Caco-2 (cell line): ENCODE measurements around the gene TCF12. TPM values are rescaled to one million over a fixed set of nuclear protein-coding genes. Genes with fewer than 3 reads are reported as not detected.

ENCODE experiments used
- BruUV-seq: library from RNA; stranded (reverse); fragments of 400-500 nt; replicated peaks from 2 replicates; lab custom pipeline; 2021; lab: Mats Ljungman, UMichigan
- CTCF ChIA-PET: fragments of 300-600 bp; sonication (Branson Sonifier 250); formaldehyde crosslinking; loops from one replicate; lab custom pipeline; 2022; ENCODE audit warnings: antibody characterized with exemption; lab: Charles Lee
- POLR2A ChIA-PET: fragments of 300-600 bp; sonication (Branson Sonifier 250); formaldehyde crosslinking; loops from one replicate; lab custom pipeline; 2022; ENCODE audit warnings: antibody characterized with exemption; lab: Charles Lee
- DNase-seq, 2 experiments: peaks; one replicate each; pipeline versions ENCODE4 v3.0.0 to v3.0.0-alpha.2; 2020 to 2022
- H3K27me3 ChIP-seq: replicated peaks from 2 replicates; pipeline ENCODE4 v1.6.0; 2011; ENCODE audit warnings: low read length; ENCODE audit not compliant: control insufficient read depth, insufficient read depth
- H3K36me3 ChIP-seq: 2 replicates; pipeline ENCODE4 v1.5.1; 2011; ENCODE audit warnings: low read length; ENCODE audit not compliant: control insufficient read depth, insufficient read depth
- H3K4me1 ChIP-seq: fragments of 250-450 bp; sonication (Bioruptor Pico); 2 replicates; pipeline ENCODE4 v1.5.1; 2020; ENCODE audit warnings: mild to moderate bottlenecking
- H3K4me3 ChIP-seq: 2 replicates; pipeline ENCODE4 v1.5.1; 2011; ENCODE audit warnings: low read depth, mild to moderate bottlenecking, control low read depth, low read length
- H3K9me3 ChIP-seq: fragments of 250-450 bp; sonication (Bioruptor Pico); 2 replicates; pipeline ENCODE4 v1.5.1; 2020; ENCODE audit warnings: mild to moderate bottlenecking, moderate library complexity
- H3K27ac Mint-ChIP-seq: one replicate; pipeline ENCODE4 v1.8.0; 2022; ENCODE audit warnings: mixed read lengths; ENCODE audit not compliant: unreplicated experiment
- H3K27me3 Mint-ChIP-seq: one replicate; pipeline ENCODE4 v1.8.0; 2022; ENCODE audit warnings: mixed read lengths; ENCODE audit not compliant: insufficient read depth, unreplicated experiment
- H3K36me3 Mint-ChIP-seq: one replicate; pipeline ENCODE4 v1.8.0; 2022; ENCODE audit warnings: mild to moderate bottlenecking, mixed read lengths; ENCODE audit not compliant: insufficient read depth, unreplicated experiment
- H3K4me1 Mint-ChIP-seq: one replicate; pipeline ENCODE4 v1.8.0; 2022; ENCODE audit warnings: low read depth, mixed read lengths; ENCODE audit not compliant: unreplicated experiment
- H3K4me3 Mint-ChIP-seq: one replicate; pipeline ENCODE4 v1.8.0; 2022; ENCODE audit warnings: mild to moderate bottlenecking, moderate library complexity, mixed read lengths; ENCODE audit not compliant: unreplicated experiment
- H3K9me3 Mint-ChIP-seq: one replicate; pipeline ENCODE4 v1.8.0; 2022; ENCODE audit warnings: mixed read lengths; ENCODE audit not compliant: unreplicated experiment
- intact Hi-C: fragments of 100-400 bp; cut with micrococcal nuclease; formaldehyde crosslinking; loops from one replicate; pipeline ENCODE4 v1.10.0; 2022; ENCODE audit not compliant: unreplicated experiment
- total RNA-seq: library from RNA; stranded (reverse); gene quantifications from 2 replicates; pipeline ENCODE4 v1.2.3, GENCODE V29; 2022
- TF ChIP-seq, protein P1 (sequence below), 2 experiments: fragments of 200-600 bp in 1 of 2; IDR thresholded peaks; 1 replicate in 1 of 2; 2 replicates in 1 of 2; pipeline versions ENCODE4 v1.5.1 to v1.8.0; 2011 to 2022; ENCODE audit warnings: antibody characterized with exemption in 1 of 2, control low read depth in 1 of 2, inconsistent platforms in 1 of 2, low read depth in 1 of 2, low read length in 1 of 2, mild to moderate bottlenecking in 1 of 2, moderate library complexity in 1 of 2; ENCODE audit not compliant: insufficient read depth in 1 of 2, severe bottlenecking in 1 of 2, unreplicated experiment in 1 of 2

The TCF12 gene
- total RNA-seq, 1 experiment from 2014 or later: 64.4 TPM

DNA sequence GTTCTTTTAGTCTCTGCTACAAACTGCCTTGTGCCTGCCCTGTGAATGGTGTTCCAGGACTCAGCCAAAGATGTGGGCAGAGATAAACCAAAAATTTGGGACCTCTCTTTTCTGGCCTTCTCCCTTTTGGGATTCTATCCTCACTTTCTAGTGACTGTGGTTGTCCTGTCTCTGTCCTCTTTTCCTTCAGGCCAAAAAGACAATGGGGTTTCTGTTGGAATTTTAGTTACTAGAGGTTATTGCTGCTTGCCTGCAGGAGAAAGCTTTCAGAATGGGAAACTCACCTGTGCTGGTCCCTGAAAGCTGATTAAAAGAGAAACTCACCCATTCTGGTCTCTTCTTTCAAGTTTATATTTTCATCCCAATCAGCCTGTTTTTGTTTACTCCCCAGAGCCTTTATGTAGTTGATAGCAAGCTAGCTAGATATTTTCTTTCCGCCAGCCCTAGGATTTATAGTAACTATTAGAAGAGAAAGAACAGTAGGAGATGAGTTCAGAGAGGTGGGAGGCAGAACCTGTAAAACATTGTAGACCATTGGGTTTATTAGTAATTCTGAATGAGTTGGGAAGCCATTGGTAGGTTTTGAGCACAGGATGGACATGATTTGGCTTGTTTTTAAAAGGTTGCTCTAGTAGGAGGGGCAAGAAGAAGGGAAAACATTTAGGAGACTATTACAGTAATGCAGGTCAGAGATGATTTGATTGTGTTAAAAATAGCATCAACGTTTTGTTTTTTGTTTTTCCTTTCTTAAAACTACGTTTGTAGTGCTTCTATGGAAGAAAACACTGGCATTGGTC lies 138.9 kb downstream of the TCF12 start:
- no peaks in the 10 kb centered on the region for H3K9me3 Mint-ChIP-seq
- H3K9me3 ChIP-seq: no peaks in the 10 kb centered on the region
- intact Hi-C loops: no loop called here
- H3K4me3 ChIP-seq: no peak overlapping the region
- H3K27ac Mint-ChIP-seq: no peak overlapping the region
- no TSS peak for BruUV-seq
- no peak overlapping the region for H3K4me3 Mint-ChIP-seq
- H3K27me3 Mint-ChIP-seq: no peaks in the 10 kb centered on the region
- ChIA-PET CTCF (no interaction called here), POLR2A (no interaction called here)
- peaks cover 6% of the 10 kb centered on the region for H3K4me1 Mint-ChIP-seq
- H3K36me3 Mint-ChIP-seq: no peaks in the 10 kb centered on the region
- TF ChIP-seq, protein P1, sequence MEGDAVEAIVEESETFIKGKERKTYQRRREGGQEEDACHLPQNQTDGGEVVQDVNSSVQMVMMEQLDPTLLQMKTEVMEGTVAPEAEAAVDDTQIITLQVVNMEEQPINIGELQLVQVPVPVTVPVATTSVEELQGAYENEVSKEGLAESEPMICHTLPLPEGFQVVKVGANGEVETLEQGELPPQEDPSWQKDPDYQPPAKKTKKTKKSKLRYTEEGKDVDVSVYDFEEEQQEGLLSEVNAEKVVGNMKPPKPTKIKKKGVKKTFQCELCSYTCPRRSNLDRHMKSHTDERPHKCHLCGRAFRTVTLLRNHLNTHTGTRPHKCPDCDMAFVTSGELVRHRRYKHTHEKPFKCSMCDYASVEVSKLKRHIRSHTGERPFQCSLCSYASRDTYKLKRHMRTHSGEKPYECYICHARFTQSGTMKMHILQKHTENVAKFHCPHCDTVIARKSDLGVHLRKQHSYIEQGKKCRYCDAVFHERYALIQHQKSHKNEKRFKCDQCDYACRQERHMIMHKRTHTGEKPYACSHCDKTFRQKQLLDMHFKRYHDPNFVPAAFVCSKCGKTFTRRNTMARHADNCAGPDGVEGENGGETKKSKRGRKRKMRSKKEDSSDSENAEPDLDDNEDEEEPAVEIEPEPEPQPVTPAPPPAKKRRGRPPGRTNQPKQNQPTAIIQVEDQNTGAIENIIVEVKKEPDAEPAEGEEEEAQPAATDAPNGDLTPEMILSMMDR (IDR thresholded peaks at IDR 0.05; ENCODE audit: insufficient read depth in 1 of 2, low read depth in 1 of 2, low read length in 1 of 2, severe bottlenecking in 1 of 2, unreplicated experiment in 1 of 2): no peak
- no peak for DNase-seq
- no peaks in the 10 kb centered on the region for H3K4me1 ChIP-seq
- no peaks in the 10 kb centered on the region for H3K36me3 ChIP-seq
- H3K27me3 ChIP-seq: no peaks in the 10 kb centered on the region

DNA sequence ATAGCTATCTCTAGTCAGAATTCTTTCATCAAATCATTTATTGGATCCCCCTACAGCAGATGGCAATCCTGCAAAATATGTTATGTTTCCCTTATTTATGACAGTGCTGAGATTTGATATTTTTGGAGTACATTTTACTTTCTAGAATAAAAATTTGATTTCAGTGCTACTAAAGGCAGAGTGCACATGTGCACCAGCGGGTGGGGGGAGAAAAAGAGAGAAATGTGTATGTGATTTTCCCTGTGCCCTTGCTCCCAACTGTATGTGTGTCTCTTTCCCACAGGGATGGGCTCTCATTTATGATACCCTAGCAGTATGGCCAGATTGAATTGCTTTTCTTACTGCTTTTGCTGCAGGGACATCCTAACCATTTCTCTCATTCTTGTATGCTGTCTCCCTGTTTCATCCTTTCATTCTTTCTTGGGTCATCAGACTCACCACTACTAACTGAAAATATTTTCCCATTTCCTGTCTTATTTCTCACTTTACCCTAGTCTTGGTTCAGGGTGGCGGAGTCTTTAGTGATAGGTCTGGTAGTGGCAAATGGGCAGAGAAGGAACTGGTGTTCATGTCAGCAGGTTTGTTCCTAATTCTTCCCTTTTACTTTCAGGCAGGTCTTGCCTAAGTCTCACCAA lies 140.7 kb downstream of the TCF12 start:
- TF ChIP-seq, protein P1 (IDR thresholded peaks at IDR 0.05; ENCODE audit: insufficient read depth in 1 of 2, low read depth in 1 of 2, low read length in 1 of 2, severe bottlenecking in 1 of 2, unreplicated experiment in 1 of 2): no peak

DNA sequence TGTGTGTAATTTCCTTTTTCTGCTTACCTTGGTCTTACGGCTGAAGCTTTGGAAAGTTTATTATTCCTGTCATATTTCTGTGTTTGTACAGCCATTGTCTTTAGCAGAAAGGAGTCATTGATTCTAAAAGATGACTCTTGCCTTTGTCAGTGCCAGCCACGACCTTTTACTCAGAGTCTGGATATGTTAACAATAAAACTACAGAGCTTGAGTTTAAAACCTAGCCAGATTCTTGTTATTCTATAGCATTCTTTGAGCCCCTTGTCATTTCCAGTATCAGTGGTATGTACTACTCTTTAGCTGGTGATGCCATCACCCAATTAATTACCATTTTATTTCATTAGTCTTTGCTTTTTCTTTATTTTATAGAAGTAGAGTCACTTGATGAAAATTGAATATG lies 142.4 kb downstream of the TCF12 start:
- TF ChIP-seq, protein P1 (IDR thresholded peaks at IDR 0.05; ENCODE audit: insufficient read depth in 1 of 2, low read depth in 1 of 2, low read length in 1 of 2, severe bottlenecking in 1 of 2, unreplicated experiment in 1 of 2): no peak
- no peak for DNase-seq
- no peaks in the 10 kb centered on the region for H3K27me3 Mint-ChIP-seq
- H3K4me3 Mint-ChIP-seq: no peak overlapping the region
- no peaks in the 10 kb centered on the region for H3K9me3 Mint-ChIP-seq
- Histone ChIP-seq H3K4me1 (no peaks in the 10 kb centered on the region), H3K9me3 (no peaks in the 10 kb centered on the region), H3K36me3 (no peaks in the 10 kb centered on the region), H3K27me3 (no peaks in the 10 kb centered on the region), H3K4me3 (no peak overlapping the region)
- intact Hi-C loops: no loop called here
- BruUV-seq: no TSS peak
- H3K27ac Mint-ChIP-seq: no peak overlapping the region
- CTCF ChIA-PET: no interaction called here
- H3K4me1 Mint-ChIP-seq: no peaks in the 10 kb centered on the region
- POLR2A ChIA-PET: no interaction called here
- H3K36me3 Mint-ChIP-seq: no peaks in the 10 kb centered on the region

More for the DNA sequence above, 140.7 kb downstream of the TCF12 start:
- intact Hi-C loops: no loop called here
- no peak overlapping the region for H3K4me3 ChIP-seq
- no TSS peak for BruUV-seq
- Mint-ChIP-seq H3K9me3 (no peaks in the 10 kb centered on the region), H3K36me3 (no peaks in the 10 kb centered on the region), H3K27ac (no peak overlapping the region), H3K4me3 (no peak overlapping the region), H3K4me1 (no peaks in the 10 kb centered on the region), H3K27me3 (no peaks in the 10 kb centered on the region)
- POLR2A ChIA-PET: no interaction called here
- H3K4me1 ChIP-seq: no peaks in the 10 kb centered on the region
- DNase-seq: no peak
- no peaks in the 10 kb centered on the region for H3K27me3 ChIP-seq
- CTCF ChIA-PET: no interaction called here
- no peaks in the 10 kb centered on the region for H3K9me3 ChIP-seq
- H3K36me3 ChIP-seq: no peaks in the 10 kb centered on the region
